ENCODE data around the gene MEIS1.

The MEIS1 gene

DNA sequence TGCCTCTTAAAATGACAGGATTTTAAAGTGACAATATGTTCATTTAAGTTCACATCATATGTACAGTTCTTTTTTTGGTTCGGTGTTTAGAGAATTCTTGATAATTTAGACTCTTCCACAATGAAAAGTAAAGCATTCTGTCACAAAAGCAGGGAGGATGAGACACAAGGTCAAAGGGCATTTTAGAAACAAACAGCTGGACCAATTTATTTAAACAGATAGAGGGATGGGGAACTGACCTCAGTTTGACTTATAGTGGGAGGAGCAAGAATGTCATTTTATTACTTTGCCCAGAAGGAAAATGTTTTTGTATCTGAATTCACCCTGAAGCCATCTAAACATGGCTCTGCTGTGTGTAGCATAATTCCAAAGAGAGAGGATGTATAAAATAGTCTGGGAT lies 128.5 kb downstream of the MEIS1 start:
- no peak for TF ChIP-seq EZH2phosphoT487 (IDR thresholded peaks at IDR 0.05; ENCODE audit: borderline replicate concordance, low read length)
- no peak for TF ChIP-seq CTCF (IDR thresholded peaks at IDR 0.05; ENCODE audit: low read depth, low read length, poor library complexity, severe bottlenecking)
- H3F3A ChIP-seq (ENCODE audit: control insufficient read depth, insufficient read depth) = no peaks in the 10 kb centered on the region
- peaks cover under 1% of the 10 kb centered on the region for H3K4me1 ChIP-seq (ENCODE audit: control insufficient read depth, low read length)
- H3K27ac ChIP-seq (ENCODE audit: low read depth, low read length) = no peak overlapping the region
- no peaks in the 10 kb centered on the region for H3K79me2 ChIP-seq (ENCODE audit: control insufficient read depth, low read length)
- no peak overlapping the region for H3K4me2 ChIP-seq (ENCODE audit: low read length)
- no peaks in the 10 kb centered on the region for H3K9me2 ChIP-seq (replicated peaks; ENCODE audit: control insufficient read depth, low read length)
- H3K27me3 ChIP-seq (ENCODE audit: control insufficient read depth, low read length) = no peaks in the 10 kb centered on the region
- H4K20me1 ChIP-seq (ENCODE audit: control insufficient read depth, insufficient read depth, low read depth, low read length) = no peaks in the 10 kb centered on the region
- no peak overlapping the region for H3K4me3 ChIP-seq (ENCODE audit: low read length)
- H3K9me3 ChIP-seq (ENCODE audit: control insufficient read depth, insufficient read depth, low read length) = no peaks in the 10 kb centered on the region
- H3K36me3 ChIP-seq (ENCODE audit: control insufficient read depth, low read length) = no peaks in the 10 kb centered on the region

- TF ChIP-seq EZH2phosphoT487 (IDR thresholded peaks at IDR 0.05; ENCODE audit: borderline replicate concordance, low read length) = no peak
- no peak for TF ChIP-seq CTCF (IDR thresholded peaks at IDR 0.05; ENCODE audit: low read depth, low read length, poor library complexity, severe bottlenecking)
- H3K79me2 ChIP-seq (ENCODE audit: control insufficient read depth, low read length) = no peaks in the 10 kb centered on the region
These were observed 130.4 kb downstream of the MEIS1 start for GRCh38 chr2:66565291-66565690.

GRCh38 chr2:66566726-66567399 lies 131.9 kb downstream of the MEIS1 start:
- Histone ChIP-seq H3K79me2 (ENCODE audit: control insufficient read depth, low read length) (no peaks in the 10 kb centered on the region), H3K9me2 (replicated peaks; ENCODE audit: control insufficient read depth, low read length) (no peaks in the 10 kb centered on the region), H3K27ac (ENCODE audit: low read depth, low read length) (no peak overlapping the region)

More at GRCh38 chr2:66565291-66565690, 130.4 kb downstream of the MEIS1 start:
- no peak overlapping the region for H3K27ac ChIP-seq (ENCODE audit: low read depth, low read length)
- no peaks in the 10 kb centered on the region for H3K36me3 ChIP-seq (ENCODE audit: control insufficient read depth, low read length)
- no peaks in the 10 kb centered on the region for H3K27me3 ChIP-seq (ENCODE audit: control insufficient read depth, low read length)
- H3K9me2 ChIP-seq (replicated peaks; ENCODE audit: control insufficient read depth, low read length) = no peaks in the 10 kb centered on the region
- H3K4me2 ChIP-seq (ENCODE audit: low read length) = no peak overlapping the region
- H4K20me1 ChIP-seq (ENCODE audit: control insufficient read depth, insufficient read depth, low read depth, low read length) = no peaks in the 10 kb centered on the region
- H3F3A ChIP-seq (ENCODE audit: control insufficient read depth, insufficient read depth) = no peaks in the 10 kb centered on the region
- no peaks in the 10 kb centered on the region for H3K9me3 ChIP-seq (ENCODE audit: control insufficient read depth, insufficient read depth, low read length)
- peaks cover 18% of the 10 kb centered on the region for H3K4me1 ChIP-seq (ENCODE audit: control insufficient read depth, low read length)
- no peak overlapping the region for H3K4me3 ChIP-seq (ENCODE audit: low read length)

More at GRCh38 chr2:66566726-66567399, 131.9 kb downstream of the MEIS1 start:
- Histone ChIP-seq H3K36me3 (ENCODE audit: control insufficient read depth, low read length) (no peaks in the 10 kb centered on the region), H3K4me3 (ENCODE audit: low read length) (no peak overlapping the region), H3K27me3 (ENCODE audit: control insufficient read depth, low read length) (no peaks in the 10 kb centered on the region), H3K4me2 (ENCODE audit: low read length) (no peak overlapping the region), H3F3A (ENCODE audit: control insufficient read depth, insufficient read depth) (no peaks in the 10 kb centered on the region), H3K9me3 (ENCODE audit: control insufficient read depth, insufficient read depth, low read length) (no peaks in the 10 kb centered on the region), H3K4me1 (ENCODE audit: control insufficient read depth, low read length) (peaks cover 32% of the 10 kb centered on the region), H4K20me1 (ENCODE audit: control insufficient read depth, insufficient read depth, low read depth, low read length) (no peaks in the 10 kb centered on the region)
- no peak for TF ChIP-seq EZH2phosphoT487 (IDR thresholded peaks at IDR 0.05; ENCODE audit: borderline replicate concordance, low read length)
- TF ChIP-seq CTCF (IDR thresholded peaks at IDR 0.05; ENCODE audit: low read depth, low read length, poor library complexity, severe bottlenecking) = no peak
